ENCODE results near the gene CSN2.

- TF ChIP-seq CTCF (conservative IDR thresholded peaks at IDR 0.05 in 1 of 2, IDR thresholded peaks at IDR 0.05 in 1 of 2; ENCODE audit: extremely low read depth in 1 of 2, insufficient read depth in 1 of 2, low read depth in 1 of 2, low read length in 2 of 2) (no peak), EZH2 (IDR thresholded peaks at IDR 0.05; ENCODE audit: borderline replicate concordance, low read length) (no peak)
These were observed 56.3 kb downstream of the CSN2 start for GRCh38 chr4:69909195-69909594.

All from mammary epithelial cell (primary cell).